Stimulated activated CD4-positive, alpha-beta T cell treated with anti-CD3 and anti-CD28 coated beads, Interleukin-2, amount 100 ng/mL, for 24 hours (primary cell): Measurements from ENCODE around the gene SIMC1.

Experiments
- DNase-seq, 2 donors: peaks; one replicate each; pipeline ENCODE4 v3.0.0-alpha.2; 2020

The SIMC1 gene

DNA sequence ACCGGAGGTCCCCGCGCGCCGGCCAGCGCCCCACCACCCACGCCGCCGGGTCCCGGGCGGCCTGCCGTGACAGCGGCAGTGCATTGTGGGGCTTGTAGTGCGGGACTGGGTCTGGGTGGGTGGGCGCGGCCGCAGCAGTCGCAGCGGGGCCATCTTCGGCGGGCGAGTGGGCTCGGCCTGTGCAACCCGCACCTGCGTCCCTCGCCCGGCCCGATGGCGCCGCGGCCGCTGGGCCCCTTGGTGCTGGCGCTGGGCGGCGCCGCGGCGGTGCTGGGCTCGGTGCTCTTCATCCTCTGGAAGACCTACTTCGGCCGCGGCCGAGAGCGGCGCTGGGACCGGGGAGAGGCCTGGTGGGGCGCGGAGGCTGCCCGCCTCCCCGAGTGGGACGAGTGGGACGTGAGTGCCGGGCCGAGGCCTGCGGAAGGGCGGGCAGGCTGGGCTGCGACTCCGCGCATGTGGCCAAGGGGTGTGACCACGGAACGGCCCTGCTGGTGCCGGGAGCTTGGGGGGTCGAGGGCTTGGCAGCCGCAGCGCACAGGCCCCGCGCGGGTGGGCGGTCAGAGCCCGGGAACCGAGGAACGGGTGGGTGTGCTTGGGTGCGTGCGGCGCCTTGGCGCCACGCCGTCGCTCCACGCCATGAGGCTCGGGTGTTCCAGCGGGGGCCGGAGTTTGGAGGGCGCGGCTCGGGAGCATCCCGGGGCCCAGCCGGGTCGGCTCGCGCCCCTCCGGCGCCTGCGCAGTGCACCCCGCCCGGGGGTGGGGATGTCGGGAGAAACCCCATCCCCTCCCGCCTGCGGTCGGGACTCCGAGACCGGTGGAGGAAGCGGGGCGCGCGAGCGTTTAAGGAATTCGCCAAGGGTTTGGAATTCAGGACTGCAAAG is 127.4 kb downstream of the SIMC1 start, which contains the start of gene ARL10:
TSS of gene ARL10 (plus strand) at position 137 of the 881 bp plus-strand sequence. CDS start at position 214, 77 bp downstream.
- DNase-seq: peak; percentile 69 to 75

DNA sequence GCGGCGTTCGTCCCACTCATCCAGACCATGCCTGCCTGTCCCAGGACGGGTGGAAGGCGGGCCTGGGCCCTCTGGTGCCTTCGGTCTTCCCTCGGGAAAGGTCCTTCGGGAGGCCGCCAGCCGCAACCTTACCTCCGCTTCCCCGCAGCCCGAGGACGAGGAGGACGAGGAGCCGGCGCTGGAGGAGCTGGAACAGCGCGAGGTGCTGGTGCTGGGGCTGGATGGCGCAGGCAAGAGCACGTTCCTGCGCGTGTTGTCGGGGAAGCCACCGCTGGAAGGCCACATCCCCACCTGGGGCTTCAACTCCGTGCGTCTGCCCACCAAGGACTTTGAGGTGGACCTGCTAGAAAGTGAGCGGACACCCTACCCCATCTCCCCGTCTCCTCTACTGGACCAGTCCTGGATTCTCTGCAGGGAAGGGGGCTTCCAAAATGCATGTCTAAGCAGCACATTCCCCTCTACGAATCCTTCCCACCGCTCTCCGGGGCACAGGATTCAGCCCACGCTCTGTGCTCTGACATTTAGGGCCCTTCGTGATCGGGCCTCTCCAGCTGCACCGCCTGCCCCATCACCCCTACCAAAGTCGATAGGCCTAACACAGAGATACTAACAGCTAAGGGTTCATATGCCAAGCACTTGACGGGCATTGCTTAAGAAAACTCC is 128.1 kb downstream of the SIMC1 start:
- DNase-seq: no peak

DNA sequence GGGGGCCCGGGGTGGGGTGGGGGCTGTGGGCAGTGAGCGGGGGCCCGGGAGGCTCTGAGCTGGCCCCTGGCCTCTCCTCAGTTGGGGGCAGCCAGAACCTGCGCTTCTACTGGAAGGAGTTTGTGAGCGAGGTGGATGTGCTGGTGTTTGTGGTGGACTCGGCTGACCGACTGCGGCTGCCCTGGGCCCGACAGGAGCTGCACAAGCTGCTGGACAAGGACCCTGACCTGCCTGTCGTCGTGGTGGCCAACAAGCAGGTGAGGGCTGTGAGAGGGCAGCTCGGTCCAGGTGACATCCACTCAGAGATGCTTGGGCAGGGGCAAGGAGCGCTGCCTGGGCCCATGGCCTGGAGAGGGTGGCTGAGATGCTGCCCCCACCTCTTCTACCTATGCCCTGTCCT is 130.5 kb downstream of the SIMC1 start:
- DNase-seq: no peak

DNA sequence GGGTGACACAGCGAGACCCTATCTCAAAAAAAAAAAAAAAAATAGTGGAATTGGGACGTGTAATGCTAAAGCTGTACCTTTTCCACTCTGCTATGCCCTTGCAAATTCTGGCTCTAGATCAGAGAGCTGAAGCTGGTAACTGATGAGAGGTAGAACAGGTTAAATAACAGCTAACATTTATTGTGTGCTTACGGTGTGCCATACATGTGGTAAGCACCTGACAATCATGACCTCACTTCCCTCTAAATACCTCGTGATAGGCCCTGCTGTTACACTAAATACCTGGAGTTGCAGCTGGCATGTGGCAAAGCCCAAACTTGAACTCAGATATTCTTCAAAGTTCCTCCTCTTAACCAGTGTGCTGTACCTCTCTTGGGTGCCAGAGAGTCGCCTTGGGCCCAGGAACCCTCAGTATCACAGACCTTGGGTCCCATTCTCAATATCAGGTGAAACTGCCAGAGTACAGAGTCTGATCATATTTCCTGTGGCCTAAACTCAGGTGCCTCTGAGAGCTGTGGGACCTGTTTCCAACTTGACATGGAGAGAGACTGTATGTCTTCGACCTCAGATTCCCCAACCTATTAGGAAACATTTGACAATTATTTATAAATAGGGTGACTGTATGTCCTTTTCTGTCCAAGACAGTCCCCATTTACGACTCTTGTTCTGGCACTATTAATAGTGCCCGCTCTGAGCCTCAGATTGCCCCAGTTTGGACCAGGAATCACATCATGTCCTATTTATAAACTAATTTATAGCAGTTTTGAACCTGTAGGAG is 131.9 kb downstream of the SIMC1 start:
- DNase-seq: no peak

DNA sequence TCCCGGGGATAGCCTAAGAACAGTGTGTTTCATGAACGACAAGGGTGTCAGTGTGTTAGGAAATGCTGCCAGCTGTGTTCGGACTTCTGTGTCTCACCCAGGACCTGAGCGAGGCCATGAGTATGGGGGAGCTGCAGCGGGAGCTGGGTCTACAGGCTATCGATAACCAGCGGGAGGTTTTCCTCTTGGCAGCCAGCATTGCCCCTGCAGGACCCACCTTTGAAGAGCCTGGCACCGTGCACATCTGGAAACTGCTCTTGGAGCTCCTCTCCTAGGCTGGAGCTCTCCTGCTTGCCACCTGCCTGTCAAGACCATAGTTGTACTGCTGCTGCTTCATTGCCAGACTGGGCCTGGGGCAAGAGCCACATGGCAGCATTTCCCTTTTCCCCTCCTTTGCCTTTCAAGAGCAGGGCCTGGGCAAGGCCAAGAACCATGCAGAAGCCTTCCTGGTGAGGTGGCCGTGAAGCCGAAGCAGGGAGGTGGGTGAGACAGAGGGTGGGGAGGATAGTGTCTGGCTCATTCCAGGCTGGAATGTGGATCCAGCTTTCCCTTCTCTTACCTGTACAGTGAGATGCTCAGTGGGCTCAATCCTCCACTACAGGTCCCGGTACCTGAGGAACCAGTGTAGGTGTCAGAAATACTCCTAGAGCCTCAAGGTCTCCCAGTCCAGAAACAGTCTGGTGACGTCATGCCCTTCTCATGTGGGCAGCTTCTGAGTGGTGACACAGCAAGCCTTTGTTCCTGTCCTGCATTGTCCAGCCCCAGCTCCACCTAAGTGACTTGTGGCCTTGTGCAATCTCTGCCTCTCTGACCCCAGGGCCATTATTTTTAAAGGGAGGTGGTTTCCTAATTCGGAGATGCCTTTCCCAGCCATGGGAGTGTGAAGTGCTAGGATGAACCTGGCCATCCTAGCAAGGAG is 133.7 kb downstream of the SIMC1 start:
- no peak for DNase-seq

DNA sequence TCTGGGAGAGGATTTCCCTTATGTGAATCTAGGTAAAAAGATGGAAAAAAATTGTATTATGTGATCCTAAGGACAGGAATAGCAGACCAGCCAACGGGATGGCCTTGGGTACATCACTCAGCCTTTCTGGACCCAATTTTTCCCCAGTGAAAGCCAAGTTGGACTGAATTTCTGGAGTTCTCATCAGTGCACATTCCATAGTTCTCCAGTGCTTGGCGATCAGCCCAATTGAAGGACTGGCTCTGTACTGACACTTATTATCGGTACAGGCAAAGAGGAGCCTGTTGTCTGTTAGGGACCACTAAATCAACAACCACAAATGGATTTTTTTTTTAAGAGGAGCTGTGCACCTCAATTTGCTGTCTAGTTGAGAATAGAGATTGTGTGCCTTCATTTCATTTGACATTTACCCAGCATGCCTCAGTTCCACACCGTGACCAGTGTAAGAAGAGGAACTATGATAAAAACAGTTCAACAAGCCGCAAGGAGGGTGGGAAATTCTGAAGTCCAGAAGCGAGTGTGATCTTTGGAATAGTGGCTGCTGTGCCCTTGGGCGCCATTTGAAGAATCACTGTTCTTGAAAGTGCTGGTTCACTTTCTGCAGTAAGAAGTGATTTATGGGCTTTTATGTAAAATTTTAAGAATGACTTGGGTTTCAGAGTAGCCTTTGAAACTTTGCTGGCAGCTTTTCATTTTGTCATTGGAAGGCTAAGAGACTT is 135.0 kb downstream of the SIMC1 start:
- no peak for DNase-seq

DNA sequence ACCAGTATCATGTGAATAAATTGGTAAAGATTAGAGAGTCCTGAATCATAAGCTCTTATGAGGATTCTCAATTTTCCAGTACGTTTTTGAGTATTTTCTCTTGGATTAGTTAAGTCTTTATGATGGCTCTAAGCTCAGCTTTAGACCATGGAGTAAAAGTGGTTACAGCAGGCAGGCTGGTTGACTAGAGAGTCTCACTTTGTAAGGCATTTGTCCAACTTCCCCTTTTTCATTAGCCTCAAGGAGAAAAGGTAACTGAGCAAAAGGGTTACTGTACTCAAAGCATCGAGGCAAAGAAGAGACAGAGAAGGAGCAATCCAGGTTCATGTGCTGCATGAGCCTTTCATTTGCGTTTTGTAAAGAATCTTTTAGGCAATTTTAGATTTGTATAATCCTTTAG is 141.7 kb downstream of the SIMC1 start:
- DNase-seq: no peak

DNA sequence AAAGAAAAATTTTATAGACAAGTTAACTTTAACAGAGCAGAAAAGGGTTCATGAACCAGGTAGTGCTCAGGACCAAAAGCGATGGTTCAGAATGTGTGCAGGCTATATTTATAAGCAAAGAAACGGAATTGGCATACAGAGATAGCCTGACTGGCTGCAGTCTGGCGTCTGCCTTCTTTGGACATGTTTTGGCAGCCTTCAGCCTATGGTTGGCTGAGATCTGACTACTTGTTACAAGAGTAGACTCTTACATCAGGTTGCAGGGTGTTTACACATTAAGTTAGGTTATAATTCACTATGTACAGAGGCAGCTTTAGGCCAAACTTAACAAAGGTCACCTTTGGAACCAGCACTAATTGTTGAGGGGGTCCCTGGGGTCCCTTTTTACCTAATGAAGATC is 143.2 kb downstream of the SIMC1 start:
- DNase-seq: no peak

DNA sequence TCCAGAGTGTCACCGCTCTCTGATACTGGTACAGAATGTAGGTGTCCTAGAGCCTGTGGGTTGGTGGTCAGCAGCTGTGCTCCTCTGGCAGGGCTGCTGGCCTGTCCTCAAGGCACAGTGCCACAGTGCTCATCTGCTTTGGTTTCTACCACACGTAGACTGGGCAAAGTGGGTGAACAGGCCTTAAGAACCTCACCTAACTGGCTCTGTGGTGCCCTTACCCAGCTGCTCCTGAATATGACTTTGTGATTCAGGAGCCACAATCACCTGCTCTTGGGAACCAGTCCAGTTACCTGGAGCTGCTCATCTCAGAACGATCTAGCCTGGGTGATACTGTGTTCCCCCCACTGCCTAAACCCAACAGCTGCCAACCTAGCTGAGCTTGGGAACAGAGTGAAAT is 143.8 kb downstream of the SIMC1 start:
- no peak for DNase-seq

DNA sequence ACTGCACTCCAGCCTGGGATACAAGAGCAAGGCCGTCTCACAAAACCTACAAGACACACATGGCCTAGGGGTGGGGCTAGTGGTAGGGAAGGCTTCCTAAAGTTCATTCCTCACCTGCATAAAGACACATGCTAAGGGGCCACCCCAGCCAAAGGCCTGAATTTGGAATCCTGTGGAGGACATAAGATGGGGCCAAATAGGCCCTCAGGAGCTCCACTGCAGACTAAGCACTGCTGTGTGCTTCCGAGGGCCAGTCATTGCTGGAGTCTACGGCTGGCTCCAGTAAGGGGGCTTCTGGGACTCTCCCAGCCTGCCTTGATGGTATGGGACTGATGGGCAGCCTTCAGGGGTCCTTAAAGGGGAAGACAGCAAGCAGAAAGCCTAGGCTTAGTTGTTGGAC is 144.5 kb downstream of the SIMC1 start:
- no peak for DNase-seq

DNA sequence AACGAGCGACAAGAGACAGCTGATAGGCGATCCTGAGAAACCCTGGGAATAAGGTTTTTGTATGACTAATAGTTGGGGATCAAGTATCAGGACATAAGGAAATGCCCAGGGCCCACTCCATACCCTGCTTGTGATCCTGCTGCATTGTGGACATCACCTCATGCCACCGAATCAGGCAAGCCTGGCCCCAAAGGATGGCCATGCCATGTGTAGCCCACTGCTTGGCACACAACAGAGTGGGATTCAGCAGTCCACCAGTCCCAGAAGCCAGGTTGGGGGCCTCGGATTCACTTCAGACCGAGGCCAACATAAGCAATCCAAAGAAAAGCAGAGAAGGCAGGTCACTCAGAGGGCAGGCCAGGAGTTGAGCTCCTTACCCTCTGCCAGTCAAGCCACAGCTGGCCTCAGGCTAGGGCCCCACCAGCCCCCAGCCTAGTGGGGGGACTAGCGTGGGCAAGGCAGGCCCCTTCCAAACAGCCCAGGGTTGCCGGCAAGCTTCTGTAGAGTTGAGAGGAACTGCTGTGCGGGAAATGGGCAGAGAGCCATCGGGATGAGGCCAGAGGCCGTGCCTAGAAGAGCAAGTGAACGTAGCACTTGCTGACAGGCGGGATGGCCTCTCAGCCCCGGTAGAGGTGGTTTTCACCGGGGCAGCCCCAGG is 145.2 kb downstream of the SIMC1 start:
- no peak for DNase-seq

DNA sequence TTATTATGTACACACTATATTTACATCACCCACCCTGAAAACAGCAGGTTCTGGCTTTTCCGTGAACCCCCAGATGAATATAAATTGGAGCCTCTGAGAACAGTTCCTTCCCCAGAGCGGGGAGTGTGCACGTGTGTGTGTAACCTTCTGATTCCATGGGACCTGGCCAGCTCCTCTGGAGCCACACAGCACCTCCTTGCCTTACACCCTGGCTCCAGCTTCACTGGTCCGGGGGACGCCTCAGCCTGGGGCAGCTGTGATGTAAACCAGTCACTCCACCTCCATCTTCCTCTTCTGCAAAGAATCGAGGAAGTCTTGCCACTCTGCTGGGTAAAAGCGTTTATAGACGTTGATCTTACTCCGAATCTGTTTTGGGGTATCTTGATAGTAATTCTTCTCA is 145.7 kb downstream of the SIMC1 start:
- DNase-seq: no peak

DNA sequence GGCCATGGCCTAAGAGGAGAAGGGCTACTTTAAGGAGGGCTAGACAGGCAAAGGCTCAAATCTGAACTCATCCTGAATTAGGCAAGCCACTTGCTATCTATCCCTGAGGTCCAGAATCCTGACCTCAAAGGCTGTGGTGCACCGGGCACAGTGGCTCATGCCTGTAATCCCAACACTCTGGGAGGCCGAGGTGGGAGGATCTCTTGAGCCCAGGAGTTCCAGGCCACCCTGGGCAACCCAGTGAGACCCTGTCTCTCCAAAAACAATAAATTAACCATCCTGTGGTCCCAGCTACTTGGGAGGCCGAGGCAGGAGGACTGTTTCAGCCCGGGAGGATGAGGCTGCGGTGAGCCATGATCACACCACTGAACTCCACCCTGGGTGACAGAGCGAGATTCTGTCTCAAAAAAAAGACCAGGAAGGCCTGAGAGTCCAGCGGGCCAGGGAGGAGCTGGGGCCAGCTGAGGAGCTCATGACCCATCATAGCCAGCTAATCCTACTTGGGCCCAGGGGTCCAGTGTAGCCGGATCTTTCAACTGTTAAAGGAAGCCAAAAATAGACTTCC is 146.2 kb downstream of the SIMC1 start:
- no peak for DNase-seq

DNA sequence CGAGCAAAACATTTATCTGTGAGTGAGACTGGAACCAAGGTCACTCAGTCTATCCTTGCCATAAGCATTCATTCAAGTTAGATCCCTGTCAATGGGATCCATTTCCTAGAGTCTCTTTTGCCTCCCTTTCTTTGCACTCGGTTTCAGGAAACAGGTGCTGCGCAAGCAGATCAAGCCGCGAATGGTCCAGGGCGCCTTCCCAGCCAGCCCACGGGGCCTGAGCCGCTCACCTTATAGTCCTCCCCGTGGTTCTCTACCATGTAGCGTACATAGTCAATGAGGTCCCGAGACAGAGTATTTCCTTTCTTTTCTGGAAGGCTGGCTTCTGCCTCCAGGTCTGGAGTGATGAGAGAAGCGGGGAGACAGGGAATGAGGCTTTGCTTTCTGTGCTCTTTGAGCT is 146.8 kb downstream of the SIMC1 start:
- no peak for DNase-seq

DNA sequence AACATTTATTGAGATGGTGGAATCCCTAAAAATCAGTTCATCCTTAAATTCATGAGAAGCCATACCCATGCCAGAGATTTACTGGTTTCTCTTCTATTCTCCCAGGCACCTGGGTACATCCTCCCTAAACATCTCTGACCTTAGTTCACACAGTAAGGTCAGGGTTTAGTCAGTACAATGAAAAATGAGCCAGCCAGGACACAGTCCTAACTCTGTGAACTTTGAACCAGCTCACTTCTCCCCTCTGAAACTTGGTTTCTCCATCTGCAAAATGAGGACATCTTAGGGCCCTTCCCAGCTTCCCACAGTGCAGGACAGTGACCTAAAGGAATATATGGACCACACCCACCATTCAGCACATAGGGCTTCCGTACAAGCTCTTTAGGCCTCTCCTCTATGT is 148.3 kb downstream of the SIMC1 start:
- DNase-seq: no peak

DNA sequence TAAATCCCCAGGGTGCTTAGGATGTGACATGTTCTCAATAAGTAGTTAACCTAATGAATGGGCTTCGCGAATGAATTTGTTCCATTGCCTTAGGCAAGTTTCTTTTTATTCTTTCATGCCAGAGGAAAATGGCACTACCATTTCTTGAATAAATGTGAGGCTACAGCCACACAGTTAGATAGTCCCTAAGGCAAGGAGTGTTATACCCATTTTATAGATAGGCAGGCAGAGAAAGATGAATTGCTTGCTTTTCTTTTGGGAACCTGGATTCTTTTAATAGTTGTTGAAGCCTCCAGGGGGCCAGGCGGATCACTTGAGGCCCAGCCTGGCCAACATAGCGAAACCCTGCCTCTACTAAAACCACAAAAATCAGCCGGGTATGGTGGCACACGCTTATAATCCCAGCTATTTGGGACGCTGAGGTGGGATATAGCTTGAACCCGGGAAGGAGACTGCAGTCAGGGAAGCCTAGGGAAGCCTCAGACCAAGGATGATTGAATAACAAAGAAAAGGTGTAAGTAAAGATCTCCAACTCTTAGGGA is 149.2 kb downstream of the SIMC1 start:
- no peak for DNase-seq

DNA sequence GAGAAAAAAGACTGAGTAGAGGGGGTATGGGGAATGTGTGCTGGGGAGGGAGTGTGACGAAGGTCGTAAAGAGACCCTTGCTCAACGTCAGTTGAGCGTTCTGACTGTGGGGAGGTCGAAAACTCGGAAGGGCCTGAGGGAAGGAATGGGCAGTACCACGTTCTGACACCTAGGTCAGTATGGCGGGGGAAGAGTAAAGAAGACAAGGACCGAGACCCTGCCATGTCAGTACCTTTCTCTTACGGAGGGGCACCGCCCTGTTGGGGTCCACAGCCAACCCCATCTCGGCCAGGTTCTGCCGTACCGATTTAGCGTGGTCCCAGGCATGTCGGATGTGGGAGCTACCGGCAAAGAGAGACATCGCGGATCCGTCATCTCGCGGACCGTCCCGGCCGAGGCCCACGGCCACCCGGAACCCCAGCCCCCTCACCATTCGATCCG is 149.8 kb downstream of the SIMC1 start:
- DNase-seq: peak in 1 of 2 donors; percentile 32

DNA sequence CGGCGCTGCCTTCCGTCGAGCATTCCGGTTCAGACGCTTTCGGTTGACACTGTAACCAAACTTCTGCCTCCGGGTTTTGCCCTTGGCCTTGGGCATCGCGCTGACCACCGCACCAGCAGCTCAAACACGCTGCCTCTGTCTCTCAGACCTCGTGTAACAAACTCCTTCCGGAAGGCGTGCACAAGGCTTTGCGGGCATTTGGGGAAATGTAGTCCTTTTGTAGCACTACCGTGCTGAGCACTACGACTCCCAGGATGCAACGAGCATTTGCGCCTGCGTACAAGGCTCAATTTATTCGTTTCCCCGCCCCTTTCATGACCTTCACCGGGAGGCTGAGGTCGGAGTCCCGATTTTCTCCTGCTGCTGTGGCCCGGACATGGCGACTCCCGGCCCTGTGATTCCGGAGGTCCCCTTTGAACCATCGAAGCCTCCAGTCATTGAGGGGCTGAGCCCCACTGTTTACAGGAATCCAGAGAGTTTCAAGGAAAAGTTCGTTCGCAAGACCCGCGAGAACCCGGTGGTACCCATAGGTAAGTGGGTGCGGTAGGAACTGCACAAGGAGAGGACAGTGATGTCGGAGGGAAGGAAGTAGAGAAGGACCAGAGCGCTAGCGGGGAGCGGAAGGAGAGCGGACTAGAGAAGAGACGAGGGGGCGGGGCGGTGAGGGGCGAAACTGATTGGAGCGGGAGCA is 150.4 kb downstream of the SIMC1 start, which contains the start of the genes HIGD2A and NOP16:
TSS of gene HIGD2A (plus strand) at position 308 of the 691 bp plus-strand sequence. CDS start at position 377, 69 bp downstream.
TSS of gene NOP16 (minus strand) at position 155 of the 691 bp plus-strand sequence. CDS start at position 96, 59 bp downstream.
- DNase-seq: peak; percentile 99 to 100
